Measurements from ENCODE around the gene MOV10L1. TPM values are rescaled to one million over a fixed set of nuclear protein-coding genes. Genes with fewer than 3 reads are reported as not detected.

The MOV10L1 gene
- polyA plus RNA-seq, 3 donors, result 0.18 to 0.35 TPM; not detected in 1

DNA sequence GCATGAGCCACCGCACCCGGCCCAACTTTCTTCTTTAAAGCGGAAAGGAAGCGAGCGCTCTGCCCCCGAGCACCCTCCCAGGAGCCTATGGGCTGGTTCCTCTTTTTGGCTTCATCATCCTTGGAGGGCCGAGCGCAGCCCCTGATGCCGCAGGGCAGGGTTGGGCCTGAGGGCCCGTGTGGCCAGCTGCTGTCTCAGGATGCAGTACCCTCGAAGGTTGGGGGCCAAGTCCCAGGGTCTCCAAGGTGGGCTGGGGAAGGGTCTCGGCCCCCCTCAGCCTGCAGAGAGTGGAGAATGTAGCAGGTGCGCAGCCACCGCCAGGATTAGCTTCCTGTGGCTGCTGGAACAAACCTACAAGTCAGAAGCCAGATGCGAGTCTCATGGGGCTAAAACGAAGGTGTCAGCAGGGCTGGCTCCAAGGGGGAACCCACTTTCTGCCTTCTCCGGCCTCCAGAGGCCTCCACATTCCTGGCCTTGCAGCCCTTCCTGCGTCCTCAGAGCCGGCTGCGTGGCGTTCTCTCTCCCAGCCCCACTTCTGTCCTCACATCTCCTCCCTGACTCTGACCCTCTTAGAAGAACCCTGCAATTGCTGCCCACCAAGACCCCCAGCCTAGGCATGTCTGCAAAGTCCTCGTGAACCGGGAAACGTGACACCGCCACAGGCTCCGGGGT lies 83.6 kb downstream of the MOV10L1 start:
- DNase-seq, result peak; percentile 59 to 78 (median 77)
- TF ChIP-seq, protein P1, sequence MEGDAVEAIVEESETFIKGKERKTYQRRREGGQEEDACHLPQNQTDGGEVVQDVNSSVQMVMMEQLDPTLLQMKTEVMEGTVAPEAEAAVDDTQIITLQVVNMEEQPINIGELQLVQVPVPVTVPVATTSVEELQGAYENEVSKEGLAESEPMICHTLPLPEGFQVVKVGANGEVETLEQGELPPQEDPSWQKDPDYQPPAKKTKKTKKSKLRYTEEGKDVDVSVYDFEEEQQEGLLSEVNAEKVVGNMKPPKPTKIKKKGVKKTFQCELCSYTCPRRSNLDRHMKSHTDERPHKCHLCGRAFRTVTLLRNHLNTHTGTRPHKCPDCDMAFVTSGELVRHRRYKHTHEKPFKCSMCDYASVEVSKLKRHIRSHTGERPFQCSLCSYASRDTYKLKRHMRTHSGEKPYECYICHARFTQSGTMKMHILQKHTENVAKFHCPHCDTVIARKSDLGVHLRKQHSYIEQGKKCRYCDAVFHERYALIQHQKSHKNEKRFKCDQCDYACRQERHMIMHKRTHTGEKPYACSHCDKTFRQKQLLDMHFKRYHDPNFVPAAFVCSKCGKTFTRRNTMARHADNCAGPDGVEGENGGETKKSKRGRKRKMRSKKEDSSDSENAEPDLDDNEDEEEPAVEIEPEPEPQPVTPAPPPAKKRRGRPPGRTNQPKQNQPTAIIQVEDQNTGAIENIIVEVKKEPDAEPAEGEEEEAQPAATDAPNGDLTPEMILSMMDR (IDR thresholded peaks at IDR 0.05), result no peak
- peak overlapping the region; percentile 54 for H2AFZ ChIP-seq (ENCODE audit: insufficient read depth, low read depth, low read length, poor library complexity, severe bottlenecking)
- H3K27ac Mint-ChIP-seq, result peak overlapping the region in 4 of 7 donors; percentile 45 to 63 (median 48)
- peaks cover 27% of the 10 kb centered on the region for H3K4me1 Mint-ChIP-seq
- peaks cover 25 to 63% (median 36%) of the 10 kb centered on the region in 3 donors for H3K27me3 Mint-ChIP-seq (ENCODE audit: low read depth in 3 of 3)
- H3K4me2 ChIP-seq (replicated peaks; ENCODE audit: extremely low read depth, low read length, poor library complexity, severe bottlenecking), result peak overlapping the region; percentile 27
- H3K4me3 Mint-ChIP-seq, result peak overlapping the region; percentile 55 to 61
- peaks cover 6 to 11% of the 10 kb centered on the region in 2 donors for H3K36me3 Mint-ChIP-seq
- peaks cover 8 to 23% of the 10 kb centered on the region in 2 donors for H3K27me3 ChIP-seq (ENCODE audit: control insufficient read depth in 2 of 2, insufficient read depth in 2 of 2, low read length in 2 of 2)
- H3K27ac ChIP-seq (ENCODE audit: low read depth in 1 of 2, low read length in 2 of 2), result no peak overlapping the region
- intact Hi-C loops (cut with micrococcal nuclease), result loop anchor here in 1 of 2 donors (2.0 to 5.0 kb wide), 2 partner anchors 13 to 34 kb away; no protein-coding TSS in a partner anchor
- peaks cover 2 to 15% (median 8%) of the 10 kb centered on the region in 7 donors for H3K9me3 Mint-ChIP-seq
- H3K79me2 ChIP-seq (ENCODE audit: insufficient read depth, low read length), result no peaks in the 10 kb centered on the region
- H3K9me3 ChIP-seq (replicated peaks in 1 of 2; ENCODE audit: control insufficient read depth in 1 of 2, insufficient read depth in 1 of 2, low read length in 2 of 2), result no peaks in the 10 kb centered on the region
- peaks cover 13 to 33% of the 10 kb centered on the region in 2 donors for H3K4me1 ChIP-seq (ENCODE audit: control insufficient read depth in 1 of 2, insufficient read depth in 2 of 2, low read length in 2 of 2)
- H4K20me1 ChIP-seq (ENCODE audit: insufficient read depth, low read length), result no peaks in the 10 kb centered on the region
- 31% methylated on average over 26 of the region's 26 CpGs for WGBS (ENCODE audit: insufficient coverage)
- peak overlapping the region in 1 of 3 experiments; percentile 32 for H3K4me3 ChIP-seq (replicated peaks in 1 of 3; ENCODE audit: low read depth in 2 of 3, low read length in 3 of 3)
- no peaks in the 10 kb centered on the region for H3K36me3 ChIP-seq (replicated peaks in 1 of 2; ENCODE audit: control insufficient read depth in 1 of 2, insufficient read depth in 2 of 2, low read length in 2 of 2)
- no peak overlapping the region for H3K9ac ChIP-seq (ENCODE audit: insufficient read depth, low read length, poor library complexity, severe bottlenecking)

DNA sequence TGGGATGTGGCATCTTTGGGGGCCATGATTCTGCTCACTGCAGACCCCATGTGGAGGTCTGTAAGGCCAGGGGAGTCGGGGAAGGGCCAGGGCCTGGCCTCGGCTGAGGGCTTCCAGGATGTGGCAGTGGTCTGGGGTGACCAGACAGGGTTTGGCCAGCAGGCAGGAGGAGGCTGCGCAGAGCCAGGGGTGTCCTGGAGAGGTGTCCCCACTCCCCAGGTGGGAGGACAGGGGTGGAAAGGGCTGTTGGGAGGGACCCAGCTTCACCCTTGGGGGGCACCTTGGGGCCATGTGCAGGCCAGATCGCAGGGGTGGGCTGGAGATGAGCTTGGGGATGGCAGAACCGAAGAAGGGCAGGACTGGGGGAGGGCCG lies 84.2 kb downstream of the MOV10L1 start:
- H3K36me3 ChIP-seq (replicated peaks in 1 of 2; ENCODE audit: control insufficient read depth in 1 of 2, insufficient read depth in 2 of 2, low read length in 2 of 2), result no peaks in the 10 kb centered on the region
- peaks cover 23% of the 10 kb centered on the region for H3K4me1 Mint-ChIP-seq
- H3K36me3 Mint-ChIP-seq, result peaks cover 6 to 8% of the 10 kb centered on the region in 2 donors
- 98% methylated on average over 6 of the region's 6 CpGs for whole genome bisulfite sequencing (ENCODE audit: insufficient coverage)
- peaks cover 5 to 18% of the 10 kb centered on the region in 2 donors for H3K27me3 ChIP-seq (ENCODE audit: control insufficient read depth in 2 of 2, insufficient read depth in 2 of 2, low read length in 2 of 2)
- H3K27ac ChIP-seq (ENCODE audit: low read depth in 1 of 2, low read length in 2 of 2), result no peak overlapping the region
- H3K9ac ChIP-seq (ENCODE audit: insufficient read depth, low read length, poor library complexity, severe bottlenecking), result no peak overlapping the region
- peaks cover 20 to 60% (median 32%) of the 10 kb centered on the region in 3 donors for H3K27me3 Mint-ChIP-seq (ENCODE audit: low read depth in 3 of 3)
- H3K4me1 ChIP-seq (ENCODE audit: control insufficient read depth in 1 of 2, insufficient read depth in 2 of 2, low read length in 2 of 2), result peaks cover 13 to 33% of the 10 kb centered on the region in 2 donors
- no peaks in the 10 kb centered on the region for H3K9me3 ChIP-seq (replicated peaks in 1 of 2; ENCODE audit: control insufficient read depth in 1 of 2, insufficient read depth in 1 of 2, low read length in 2 of 2)
- intact Hi-C loops (cut with micrococcal nuclease), result loop anchor here in 1 of 2 donors (2.0 to 5.0 kb wide), 2 partner anchors 13 to 33 kb away; no protein-coding TSS in a partner anchor
- H2AFZ ChIP-seq (ENCODE audit: insufficient read depth, low read depth, low read length, poor library complexity, severe bottlenecking), result no peak overlapping the region
- TF ChIP-seq, protein P1 (IDR thresholded peaks at IDR 0.05), result no peak
- H3K79me2 ChIP-seq (ENCODE audit: insufficient read depth, low read length), result no peaks in the 10 kb centered on the region
- peaks cover 2 to 12% (median 8%) of the 10 kb centered on the region in 7 donors for H3K9me3 Mint-ChIP-seq
- DNase-seq, result no peak
- H4K20me1 ChIP-seq (ENCODE audit: insufficient read depth, low read length), result no peaks in the 10 kb centered on the region
- no peak overlapping the region for H3K4me2 ChIP-seq (replicated peaks; ENCODE audit: extremely low read depth, low read length, poor library complexity, severe bottlenecking)
- no peak overlapping the region for H3K4me3 ChIP-seq (replicated peaks in 1 of 3; ENCODE audit: low read depth in 2 of 3, low read length in 3 of 3)
- no peak overlapping the region for H3K27ac Mint-ChIP-seq
- H3K4me3 Mint-ChIP-seq, result no peak overlapping the region

Data from CD14-positive monocyte (primary cell).